Measurements from ENCODE around the gene HRK.

HRK gene

DNA sequence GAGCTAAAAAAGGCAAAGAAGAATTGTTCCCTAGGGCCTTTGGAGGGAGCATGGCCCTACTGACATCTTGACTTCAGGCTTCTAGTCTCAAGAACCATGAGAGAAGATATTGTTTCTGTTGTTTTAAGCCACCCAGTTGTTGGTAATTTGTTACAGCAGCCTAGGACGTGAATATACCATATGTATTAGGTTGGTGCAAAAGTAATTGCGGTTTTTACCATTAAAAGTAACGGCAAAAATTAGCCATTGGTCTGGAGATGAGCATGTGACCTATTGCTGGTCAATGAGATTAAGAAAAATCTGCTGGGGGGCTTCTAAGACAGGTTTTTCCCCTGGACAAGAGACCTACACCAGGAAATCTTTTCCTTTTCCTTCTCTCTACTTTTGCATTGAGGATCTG is 9.8 kb upstream of the HRK start:
- Histone ChIP-seq H3K36me3 (ENCODE audit: insufficient read depth, low read length) (no peaks in the 10 kb centered on the region), H3K9me3 (ENCODE audit: low read depth, low read length) (no peaks in the 10 kb centered on the region), H3K4me3 (no peak overlapping the region), H3K9ac (ENCODE audit: insufficient read length) (no peak overlapping the region), H3K27ac (no peak overlapping the region)
- no peak for TF ChIP-seq EZH2 (IDR thresholded peaks at IDR 0.05)
- no peak for TF ChIP-seq POLR2AphosphoS5 (IDR thresholded peaks at IDR 0.05; ENCODE audit: borderline replicate concordance, low read depth, low read length)
- no peak for TF ChIP-seq FOXP2 (optimal IDR thresholded peaks at IDR 0.05; ENCODE audit: control extremely low read depth, extremely low read length, insufficient read depth)
- DNase-seq (ENCODE audit: low read depth, low spot score), result no peak

DNA sequence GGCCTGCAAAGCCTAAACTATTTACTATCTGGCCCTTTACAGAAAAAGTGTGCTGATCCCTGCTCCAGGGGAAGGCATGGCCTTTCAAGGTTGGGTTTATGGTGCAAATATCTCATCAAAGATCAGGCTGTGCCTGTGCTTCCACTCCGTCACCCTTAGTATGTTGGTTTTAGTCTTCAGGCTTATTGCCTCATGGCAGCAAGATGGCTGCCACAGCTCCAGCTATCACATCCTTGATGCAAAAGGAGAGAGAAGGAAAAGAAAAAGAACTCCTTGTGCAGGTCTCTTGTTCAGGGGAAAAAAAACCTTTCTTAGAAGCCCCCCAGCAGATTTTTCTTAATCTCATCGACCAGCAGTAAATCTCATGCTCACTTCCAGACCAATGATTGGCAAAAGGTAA is 9.1 kb upstream of the HRK start:
- Histone ChIP-seq H3K4me3 (no peak overlapping the region), H3K9me3 (ENCODE audit: low read depth, low read length) (no peaks in the 10 kb centered on the region), H3K36me3 (ENCODE audit: insufficient read depth, low read length) (no peaks in the 10 kb centered on the region), H3K9ac (ENCODE audit: insufficient read length) (no peak overlapping the region), H3K27ac (no peak overlapping the region)
- TF ChIP-seq FOXP2 (optimal IDR thresholded peaks at IDR 0.05; ENCODE audit: control extremely low read depth, extremely low read length, insufficient read depth), result no peak
- TF ChIP-seq POLR2AphosphoS5 (IDR thresholded peaks at IDR 0.05; ENCODE audit: borderline replicate concordance, low read depth, low read length), result no peak
- no peak for TF ChIP-seq EZH2 (IDR thresholded peaks at IDR 0.05)
- no peak for DNase-seq (ENCODE audit: low read depth, low spot score)

DNA sequence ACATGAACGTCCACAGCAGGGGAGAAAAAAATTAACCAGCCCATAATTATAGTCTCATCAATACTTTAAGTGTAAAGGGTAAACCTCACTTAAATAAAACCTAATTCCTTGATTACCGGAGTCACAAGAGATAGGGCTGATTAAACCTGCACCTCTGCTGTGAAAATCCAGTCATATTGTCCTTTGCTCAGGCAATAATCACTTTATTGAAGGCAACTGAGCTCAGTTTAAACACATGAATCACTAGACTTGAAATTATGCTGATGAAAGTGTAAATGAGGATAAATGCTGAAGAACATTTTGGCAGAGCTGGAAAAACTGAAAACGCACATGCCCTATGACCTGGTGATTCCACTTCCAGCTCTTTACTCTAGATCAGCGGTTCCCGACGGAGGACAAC is 6.7 kb upstream of the HRK start:
- TF ChIP-seq FOXP2 (optimal IDR thresholded peaks at IDR 0.05; ENCODE audit: control extremely low read depth, extremely low read length, insufficient read depth), result no peak
- no peak for TF ChIP-seq POLR2AphosphoS5 (IDR thresholded peaks at IDR 0.05; ENCODE audit: borderline replicate concordance, low read depth, low read length)
- no peak for TF ChIP-seq EZH2 (IDR thresholded peaks at IDR 0.05)
- no peaks in the 10 kb centered on the region for H3K9me3 ChIP-seq (ENCODE audit: low read depth, low read length)
- H3K4me3 ChIP-seq, result no peak overlapping the region
- H3K27ac ChIP-seq, result no peak overlapping the region
- H3K9ac ChIP-seq (ENCODE audit: insufficient read length), result no peak overlapping the region
- no peak for DNase-seq (ENCODE audit: low read depth, low spot score)
- no peaks in the 10 kb centered on the region for H3K36me3 ChIP-seq (ENCODE audit: insufficient read depth, low read length)

DNA sequence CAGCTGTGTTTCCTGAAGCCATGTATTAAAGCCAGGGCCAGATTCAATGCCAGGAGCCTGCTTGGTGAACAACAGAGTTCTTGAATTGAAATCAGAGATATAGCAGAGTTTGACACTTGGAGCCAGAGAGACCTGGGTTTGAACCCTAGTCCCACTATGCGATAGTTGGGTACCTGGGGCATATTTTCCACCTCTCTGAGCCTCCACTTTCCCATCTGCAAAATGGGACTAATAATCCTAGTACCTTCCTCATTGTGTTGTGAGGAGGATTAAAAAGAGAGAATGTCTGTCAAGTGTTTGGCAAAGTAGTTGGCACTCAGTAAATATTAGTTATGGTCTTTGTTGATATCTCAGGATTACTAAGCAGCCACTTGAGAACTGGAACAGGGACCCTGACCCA is 6.0 kb upstream of the HRK start:
- Histone ChIP-seq H3K9ac (ENCODE audit: insufficient read length) (no peak overlapping the region), H3K36me3 (ENCODE audit: insufficient read depth, low read length) (no peaks in the 10 kb centered on the region), H3K27ac (no peak overlapping the region), H3K9me3 (ENCODE audit: low read depth, low read length) (no peaks in the 10 kb centered on the region), H3K4me3 (no peak overlapping the region)
- DNase-seq (ENCODE audit: low read depth, low spot score), result no peak
- TF ChIP-seq POLR2AphosphoS5 (IDR thresholded peaks at IDR 0.05; ENCODE audit: borderline replicate concordance, low read depth, low read length) (no peak), FOXP2 (optimal IDR thresholded peaks at IDR 0.05; ENCODE audit: control extremely low read depth, extremely low read length, insufficient read depth) (no peak), EZH2 (IDR thresholded peaks at IDR 0.05) (no peak)

DNA sequence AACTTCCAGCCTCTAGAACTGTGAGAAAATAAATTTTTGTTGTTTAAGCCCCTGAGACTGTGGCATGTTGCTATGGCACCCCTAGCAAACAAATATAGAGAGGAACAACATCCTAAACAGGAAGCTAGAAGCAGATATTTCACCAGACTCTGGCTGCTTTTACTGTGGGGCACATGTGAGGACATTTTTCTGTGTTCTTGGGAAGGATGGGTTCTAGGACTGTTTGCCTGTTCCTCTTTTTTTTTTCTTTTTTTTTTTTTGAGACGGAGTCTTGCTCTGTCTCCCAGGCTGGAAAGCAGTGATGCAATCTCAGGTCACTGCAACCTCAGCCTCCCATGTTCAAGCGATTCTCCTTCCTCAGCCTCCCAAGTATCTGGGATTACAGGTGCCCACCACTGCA is 4.2 kb upstream of the HRK start:
- H3K4me3 ChIP-seq, result no peak overlapping the region
- TF ChIP-seq FOXP2 (optimal IDR thresholded peaks at IDR 0.05; ENCODE audit: control extremely low read depth, extremely low read length, insufficient read depth) (no peak), EZH2 (IDR thresholded peaks at IDR 0.05) (no peak), POLR2AphosphoS5 (IDR thresholded peaks at IDR 0.05; ENCODE audit: borderline replicate concordance, low read depth, low read length) (no peak)
- no peaks in the 10 kb centered on the region for H3K36me3 ChIP-seq (ENCODE audit: insufficient read depth, low read length)
- DNase-seq (ENCODE audit: low read depth, low spot score), result no peak
- H3K27ac ChIP-seq, result no peak overlapping the region
- H3K9ac ChIP-seq (ENCODE audit: insufficient read length), result no peak overlapping the region
- no peaks in the 10 kb centered on the region for H3K9me3 ChIP-seq (ENCODE audit: low read depth, low read length)

DNA sequence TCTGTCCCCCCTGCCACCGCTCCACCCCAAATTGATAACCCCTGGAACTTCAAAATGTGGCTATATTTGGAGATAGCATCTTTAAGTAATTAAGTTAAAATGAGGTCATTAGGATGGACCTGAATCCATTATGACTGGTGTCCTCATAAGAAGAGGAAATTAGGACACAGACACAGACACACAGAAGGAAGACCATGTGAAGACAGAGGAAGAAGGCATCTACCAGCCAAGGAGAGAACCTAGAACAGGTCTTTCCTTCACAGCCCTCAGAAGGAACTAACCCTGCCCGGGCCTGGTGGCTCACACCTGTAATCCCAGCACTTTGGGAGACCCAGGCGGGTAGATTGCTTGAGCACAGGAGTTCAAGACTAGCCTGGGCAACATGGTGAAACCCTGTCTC is 3.6 kb upstream of the HRK start:
- Histone ChIP-seq H3K27ac (no peak overlapping the region), H3K9ac (ENCODE audit: insufficient read length) (no peak overlapping the region), H3K9me3 (ENCODE audit: low read depth, low read length) (no peaks in the 10 kb centered on the region), H3K36me3 (ENCODE audit: insufficient read depth, low read length) (no peaks in the 10 kb centered on the region), H3K4me3 (no peak overlapping the region)
- TF ChIP-seq EZH2 (IDR thresholded peaks at IDR 0.05), result no peak
- no peak for TF ChIP-seq FOXP2 (optimal IDR thresholded peaks at IDR 0.05; ENCODE audit: control extremely low read depth, extremely low read length, insufficient read depth)
- no peak for TF ChIP-seq POLR2AphosphoS5 (IDR thresholded peaks at IDR 0.05; ENCODE audit: borderline replicate concordance, low read depth, low read length)
- DNase-seq (ENCODE audit: low read depth, low spot score), result no peak

DNA sequence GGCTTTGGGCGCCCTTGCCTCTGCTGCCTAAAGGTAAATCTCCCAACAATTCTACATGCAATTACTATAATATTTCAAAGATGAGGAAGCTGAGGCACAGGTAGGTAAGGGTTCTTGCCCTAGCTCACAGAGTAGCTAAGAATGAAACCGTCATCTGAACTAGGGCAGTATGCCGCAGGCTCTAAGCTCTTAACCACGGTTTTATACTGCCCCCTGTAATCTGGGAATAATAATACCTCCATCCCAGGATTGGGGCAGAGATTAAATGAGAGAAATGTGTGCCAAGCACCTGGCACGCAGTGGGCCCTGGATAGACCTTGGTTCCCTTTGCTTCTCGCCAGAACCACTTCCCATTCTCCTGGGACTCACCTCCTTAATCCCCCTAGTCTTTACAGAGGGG is 1.5 kb upstream of the HRK start:
- no peak overlapping the region for H3K9ac ChIP-seq (ENCODE audit: insufficient read length)
- H3K4me3 ChIP-seq, result no peak overlapping the region
- no peak for TF ChIP-seq FOXP2 (optimal IDR thresholded peaks at IDR 0.05; ENCODE audit: control extremely low read depth, extremely low read length, insufficient read depth)
- no peak for TF ChIP-seq POLR2AphosphoS5 (IDR thresholded peaks at IDR 0.05; ENCODE audit: borderline replicate concordance, low read depth, low read length)
- TF ChIP-seq EZH2 (IDR thresholded peaks at IDR 0.05), result no peak
- no peak for DNase-seq (ENCODE audit: low read depth, low spot score)
- no peaks in the 10 kb centered on the region for H3K36me3 ChIP-seq (ENCODE audit: insufficient read depth, low read length)
- no peak overlapping the region for H3K27ac ChIP-seq
- no peaks in the 10 kb centered on the region for H3K9me3 ChIP-seq (ENCODE audit: low read depth, low read length)

DNA sequence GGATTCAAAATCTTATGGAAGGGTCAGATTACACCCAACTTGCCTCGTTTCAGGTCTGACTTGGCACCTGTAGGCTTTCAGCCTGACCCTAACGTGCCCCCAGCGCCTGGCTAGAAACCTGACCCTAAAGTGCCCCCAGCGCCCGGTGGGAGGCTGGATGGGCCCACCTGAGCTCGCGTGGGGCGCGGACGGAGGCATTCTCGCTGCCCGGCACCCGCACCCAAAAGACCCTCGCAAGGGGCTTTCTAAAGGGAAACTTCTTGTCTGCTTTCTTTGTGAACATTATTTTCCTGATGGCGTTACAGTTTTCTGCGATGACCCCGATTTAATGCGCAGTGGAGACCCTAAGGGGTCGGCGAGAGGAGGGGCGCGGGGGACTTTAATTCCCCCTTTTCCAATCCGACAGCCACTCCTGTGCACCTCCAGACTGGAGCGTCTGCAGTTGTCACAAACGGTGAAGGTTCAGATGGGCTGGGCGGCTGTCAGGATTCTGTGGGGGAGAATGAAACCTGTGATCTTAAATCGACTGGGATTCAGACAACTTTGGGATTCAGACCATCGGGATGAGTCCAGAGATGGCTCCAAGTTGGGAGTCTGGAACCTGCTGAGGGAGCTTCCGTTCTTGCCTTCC is 751 bp upstream of the HRK start:
- Histone ChIP-seq H3K27ac (no peak overlapping the region), H3K4me3 (peak overlapping the region; percentile 75), H3K9me3 (ENCODE audit: low read depth, low read length) (no peaks in the 10 kb centered on the region), H3K9ac (ENCODE audit: insufficient read length) (no peak overlapping the region), H3K36me3 (ENCODE audit: insufficient read depth, low read length) (no peaks in the 10 kb centered on the region)
- TF ChIP-seq EZH2 (IDR thresholded peaks at IDR 0.05) (no peak), FOXP2 (optimal IDR thresholded peaks at IDR 0.05; ENCODE audit: control extremely low read depth, extremely low read length, insufficient read depth) (no peak), POLR2AphosphoS5 (IDR thresholded peaks at IDR 0.05; ENCODE audit: borderline replicate concordance, low read depth, low read length) (no peak)
- DNase-seq (ENCODE audit: low read depth, low spot score), result no peak

DNA sequence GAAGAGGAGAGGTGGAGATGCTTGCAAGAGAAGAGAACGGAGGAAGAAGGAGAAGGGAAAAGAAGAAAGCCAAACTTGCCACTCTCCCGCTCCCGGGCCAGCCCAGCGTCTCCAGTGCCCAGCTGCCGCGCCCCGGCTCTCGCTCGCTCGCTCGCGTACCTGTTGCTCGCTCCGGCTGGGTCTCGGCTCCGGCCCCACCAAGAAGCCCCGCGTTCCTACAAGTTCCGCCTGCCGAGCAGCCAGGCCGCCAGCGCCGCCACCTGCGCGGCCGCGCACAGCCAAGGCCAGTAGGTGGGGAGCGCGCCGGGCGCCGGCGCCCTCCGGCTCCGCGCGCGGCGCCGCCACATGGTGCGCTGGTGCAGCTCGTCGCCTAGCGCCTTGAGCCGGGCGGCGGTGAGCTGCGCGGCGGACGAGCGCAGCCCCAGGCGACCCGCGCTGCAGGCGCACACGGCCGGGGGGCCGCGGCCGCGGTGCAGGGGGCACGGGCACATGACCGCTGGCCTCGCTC is 370 bp downstream of the HRK start:
- peak overlapping the region; percentile 17 for H3K9ac ChIP-seq (ENCODE audit: insufficient read length)
- H3K36me3 ChIP-seq (ENCODE audit: insufficient read depth, low read length), result no peaks in the 10 kb centered on the region
- peak overlapping the region; percentile 75 for H3K4me3 ChIP-seq
- H3K9me3 ChIP-seq (ENCODE audit: low read depth, low read length), result no peaks in the 10 kb centered on the region
- H3K27ac ChIP-seq, result no peak overlapping the region
- no peak for DNase-seq (ENCODE audit: low read depth, low spot score)
- TF ChIP-seq FOXP2 (optimal IDR thresholded peaks at IDR 0.05; ENCODE audit: control extremely low read depth, extremely low read length, insufficient read depth) (no peak), EZH2 (IDR thresholded peaks at IDR 0.05) (no peak), POLR2AphosphoS5 (IDR thresholded peaks at IDR 0.05; ENCODE audit: borderline replicate concordance, low read depth, low read length) (no peak)
